ENCODE results near the gene ABHD17C.
A peak's percentile ranks its signal among the peaks of the same experiment; 100 is the strongest.

ABHD17C gene

GRCh38 chr15:80769153-80769828 lies 74.2 kb downstream of the ABHD17C start:
- no peak for DNase-seq

- DNase-seq: no peak
Observed at GRCh38 chr15:80769829-80770705, 75.0 kb downstream of the ABHD17C start.

DNA sequence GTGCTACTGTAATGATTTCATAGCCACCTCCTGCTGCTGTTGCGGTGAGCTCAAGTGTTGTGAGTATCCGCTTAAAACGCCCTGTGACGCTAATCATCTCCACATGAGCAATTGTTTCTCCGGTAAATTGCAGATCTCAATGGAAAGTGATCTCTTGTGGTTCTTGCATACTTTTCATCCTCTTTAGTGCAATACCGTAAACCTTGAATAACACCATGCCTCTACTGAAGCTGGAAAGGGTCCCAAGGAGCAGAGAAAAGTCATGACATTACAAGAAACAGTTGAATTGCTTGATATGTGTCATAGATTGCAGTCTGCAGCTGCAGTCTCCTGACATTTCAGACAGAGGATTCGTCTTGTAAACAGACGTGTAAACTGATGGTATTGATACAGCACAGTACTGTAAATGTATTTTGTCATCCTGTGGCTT lies 78.0 kb downstream of the ABHD17C start:
- DNase-seq: no peak

GRCh38 chr15:80773792-80774352 lies 78.8 kb downstream of the ABHD17C start:
- DNase-seq: no peak

- no peak for DNase-seq
Observed at GRCh38 chr15:80774486-80774885, 79.4 kb downstream of the ABHD17C start.

GRCh38 chr15:80775338-80775737 lies 80.2 kb downstream of the ABHD17C start:
- DNase-seq: no peak

DNA sequence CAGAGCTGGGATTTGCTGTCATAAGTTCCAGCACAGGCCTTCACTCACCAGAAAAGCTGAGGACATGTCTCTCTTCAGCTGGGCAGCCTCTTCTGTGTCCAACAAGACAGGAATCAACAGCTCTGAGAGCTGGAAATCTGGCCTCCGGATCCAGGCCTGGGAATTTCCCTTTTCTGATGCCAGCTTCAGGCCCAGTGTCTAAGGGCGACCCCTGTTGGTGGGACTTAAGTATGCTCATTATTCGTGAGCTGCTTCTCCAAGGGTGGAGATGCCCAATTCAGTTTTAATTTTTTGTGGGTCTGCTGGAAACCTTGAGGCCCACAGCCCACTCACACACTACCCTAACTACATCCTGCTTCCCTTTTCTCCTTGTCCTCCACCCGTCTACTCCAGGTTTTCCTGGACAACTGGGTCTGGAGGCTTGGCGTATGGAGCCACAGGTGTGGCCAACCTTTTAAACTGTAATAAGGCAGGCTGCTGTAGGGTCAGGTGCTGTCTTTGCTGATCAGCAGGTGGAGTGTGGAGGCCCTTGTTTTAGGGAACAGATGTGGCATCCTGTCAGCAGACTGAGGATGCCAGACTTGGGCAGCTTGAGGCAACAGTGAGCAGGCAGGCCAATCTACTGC lies 81.4 kb downstream of the ABHD17C start:
- peak; percentile 58 to 59 for DNase-seq

DNA sequence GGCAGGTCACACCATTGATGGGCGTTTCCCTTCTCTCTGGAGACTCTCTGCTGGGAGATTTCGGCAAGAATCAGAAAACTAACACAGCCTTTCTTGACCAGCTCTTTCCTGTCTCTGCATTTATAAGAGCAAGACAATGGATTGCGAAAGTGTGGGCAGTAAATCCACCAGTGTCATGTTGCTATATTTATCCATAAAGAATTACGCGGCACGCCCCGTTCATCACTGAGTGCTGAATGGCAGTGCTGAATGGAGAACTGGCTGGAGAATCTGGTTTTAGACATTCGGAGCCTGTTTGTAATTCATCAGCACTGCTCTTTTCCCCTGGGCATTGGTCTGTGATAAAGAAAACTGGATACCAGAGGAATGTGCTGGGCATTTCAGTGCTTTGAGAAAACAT lies 82.0 kb downstream of the ABHD17C start:
- DNase-seq: no peak

DNA sequence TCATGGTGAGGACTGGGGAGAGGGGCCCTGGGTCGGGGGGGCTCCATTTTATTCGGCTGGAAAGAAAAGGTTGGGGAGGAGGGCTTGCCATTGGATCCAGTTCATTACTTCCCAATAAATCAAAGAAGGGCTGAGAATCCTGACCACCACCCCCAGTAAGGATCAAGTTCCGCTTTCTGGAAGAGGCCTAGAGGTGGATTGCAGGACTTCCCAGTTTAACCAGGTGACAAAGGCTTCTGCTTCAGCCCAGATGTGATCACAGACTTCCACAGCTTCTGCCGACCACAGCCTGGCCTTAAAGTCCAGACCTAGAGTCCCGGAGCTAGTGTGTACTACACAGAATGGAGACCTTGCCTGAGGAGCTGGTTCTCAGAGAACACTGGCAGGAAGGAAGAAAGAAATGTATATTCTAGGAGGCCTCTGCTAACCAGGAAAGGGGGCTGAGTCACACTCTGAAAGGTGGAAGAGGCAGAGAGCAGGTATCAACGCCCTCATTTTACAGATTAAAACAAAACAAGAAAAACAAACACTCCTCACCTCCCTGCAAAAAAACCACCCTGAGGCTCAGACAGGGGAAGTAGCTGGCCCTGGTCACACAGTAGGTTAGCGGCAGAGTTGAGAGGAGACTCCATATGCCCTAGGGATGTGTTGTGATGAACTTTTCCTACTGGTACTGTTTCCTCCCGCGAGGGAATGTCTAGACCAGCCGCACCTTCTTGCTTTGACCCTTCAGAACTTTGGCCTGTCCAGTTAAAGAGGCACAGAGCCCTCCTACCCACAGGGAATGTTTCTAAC lies 82.9 kb downstream of the ABHD17C start:
- DNase-seq: no peak

DNA sequence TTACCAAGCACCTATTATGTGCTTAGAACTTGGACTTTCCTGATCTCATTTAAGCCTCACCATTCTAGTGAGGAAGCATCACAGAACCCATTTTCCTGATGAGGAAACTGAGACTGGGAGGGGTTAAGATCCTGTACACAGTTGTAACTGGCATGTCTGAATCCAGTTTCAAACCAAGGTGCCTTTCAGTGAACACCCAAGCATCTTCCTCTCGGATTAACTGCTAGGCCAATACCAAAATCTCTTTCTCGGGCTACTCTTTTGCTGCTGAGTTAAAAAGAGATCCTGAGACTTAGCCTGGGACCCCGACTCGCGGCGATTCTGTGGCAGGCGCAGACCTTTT lies 83.5 kb downstream of the ABHD17C start:
- DNase-seq: no peak

- peak in 1 of 2 donors; percentile 8 for DNase-seq
Observed at GRCh38 chr15:80778964-80779657, 84.0 kb downstream of the ABHD17C start, which contains the start of gene CEMIP. Gene CEMIP, plus strand, starts transcription at chr15:80779370. Its CDS starts 94,510 bp downstream, at chr15:80873880.

GRCh38 chr15:80779658-80780415 lies 84.7 kb downstream of the ABHD17C start:
- DNase-seq: no peak

GRCh38 chr15:80780416-80781221 lies 85.5 kb downstream of the ABHD17C start:
- no peak for DNase-seq

- no peak for DNase-seq
Observed at GRCh38 chr15:80783260-80783659, 88.2 kb downstream of the ABHD17C start.

DNA sequence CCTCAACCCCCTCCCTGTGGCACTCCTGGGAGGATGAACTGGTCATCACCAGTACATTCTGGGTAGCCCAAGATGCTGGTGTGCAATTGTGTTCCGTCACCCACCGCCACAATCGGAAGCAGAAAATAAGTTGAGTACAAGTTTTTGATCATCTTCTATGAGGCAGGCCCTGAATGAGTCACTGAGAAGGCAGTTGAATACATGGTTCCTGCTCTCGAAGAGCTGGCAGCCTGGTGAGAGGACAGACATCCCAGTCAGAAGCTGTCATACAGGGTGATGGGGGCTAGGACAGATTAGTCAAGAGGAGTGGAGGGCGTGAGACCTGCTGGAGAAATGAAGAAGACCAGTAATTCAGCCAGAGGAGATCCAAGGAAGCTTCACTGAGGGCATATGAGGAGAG lies 90.2 kb downstream of the ABHD17C start:
- DNase-seq: no peak

DNA sequence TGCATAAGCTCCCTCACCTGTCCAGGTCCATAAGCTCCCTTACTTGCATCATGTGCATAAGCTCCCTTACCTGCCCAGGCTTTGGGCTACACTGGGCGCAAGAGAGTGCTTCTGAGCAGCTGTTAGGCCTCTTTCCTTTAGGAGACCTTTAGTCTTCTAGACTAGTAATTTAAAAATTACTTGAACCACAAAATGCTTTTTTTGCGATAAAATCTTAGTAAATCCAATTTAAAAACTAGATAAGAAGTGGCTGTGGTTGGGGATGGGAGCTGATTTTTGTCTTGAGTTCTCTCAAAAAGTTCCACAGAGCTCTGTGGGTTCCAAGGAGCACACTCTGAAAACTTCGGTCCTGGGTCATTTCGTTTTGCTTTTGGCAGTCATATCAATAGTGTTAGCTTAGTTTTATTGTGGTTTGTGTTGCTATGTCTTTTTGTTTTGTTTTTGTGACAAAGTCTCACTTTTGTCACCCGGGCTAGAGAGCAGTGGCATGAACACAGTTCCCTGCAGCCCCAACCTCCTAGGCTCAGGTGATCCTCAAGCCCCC lies 90.8 kb downstream of the ABHD17C start:
- DNase-seq: no peak

DNA sequence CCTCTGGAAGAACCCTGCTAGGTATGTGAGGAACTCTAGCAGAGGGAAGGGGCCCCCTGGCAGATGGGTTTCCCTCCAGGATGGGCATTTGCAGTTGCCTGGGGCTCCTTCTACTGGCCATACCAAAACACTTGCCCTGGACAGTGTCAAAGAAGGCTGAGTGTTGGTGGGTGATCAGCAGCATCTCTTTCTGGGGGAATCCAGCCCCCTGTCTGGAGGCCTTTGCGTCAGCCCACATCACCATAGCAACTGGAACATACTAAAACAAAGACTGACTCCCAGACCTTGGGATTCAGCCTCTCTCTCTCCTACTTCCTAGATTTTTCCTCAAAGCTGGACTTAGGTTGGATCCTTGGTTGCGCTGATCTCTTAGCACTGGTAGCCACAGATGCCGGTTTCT lies 92.2 kb downstream of the ABHD17C start:
- DNase-seq: no peak

- no peak for DNase-seq
Observed at GRCh38 chr15:80788536-80788935, 93.4 kb downstream of the ABHD17C start.

GRCh38 chr15:80789296-80789695 lies 94.2 kb downstream of the ABHD17C start:
- no peak for DNase-seq

DNA sequence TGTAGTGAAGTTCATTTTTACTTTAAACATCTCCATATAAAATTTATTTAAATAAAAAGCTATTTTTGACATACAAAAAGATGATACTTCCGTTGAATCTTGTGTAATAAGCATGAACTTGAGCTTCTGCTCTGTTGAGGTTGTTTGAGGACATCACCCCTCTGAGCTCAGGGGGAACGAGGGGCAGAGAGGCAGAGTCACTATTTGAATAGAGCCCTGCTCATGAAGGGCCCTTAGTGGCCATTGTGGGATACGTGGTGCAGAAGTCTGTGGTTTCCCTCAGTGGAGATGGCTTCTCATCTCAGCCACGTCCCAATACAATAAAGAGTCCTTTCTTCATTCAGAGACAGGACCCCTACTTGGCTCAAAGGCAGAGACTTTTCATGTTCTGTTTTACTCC lies 94.7 kb downstream of the ABHD17C start:
- no peak for DNase-seq
